ENCODE measurements around the gene VIT. TPM values are rescaled to one million over a fixed set of nuclear protein-coding genes. Genes with fewer than 3 reads are reported as not detected.

VIT gene
- total RNA-seq, 6 experiments from 2014 or later = 3.7 to 11.6 (median 9.7) TPM

- no peak for TF ChIP-seq CTCF (IDR thresholded peaks at IDR 0.05)
- H3K4me3 Mint-ChIP-seq = no peak overlapping the region
- H3K36me3 Mint-ChIP-seq (ENCODE audit: low read depth) = peaks cover 11% of the 10 kb centered on the region
- no peak overlapping the region for H3K27ac Mint-ChIP-seq
- peaks cover 11% of the 10 kb centered on the region; the same call in 1 of the 2 replicates for H3K4me1 Mint-ChIP-seq (ENCODE audit: low read depth)
- H3K27me3 Mint-ChIP-seq (ENCODE audit: insufficient read depth) = peaks cover 15% of the 10 kb centered on the region
- DNase-seq = no peak
- H3K9me3 Mint-ChIP-seq = peaks cover 6% of the 10 kb centered on the region
These were observed 72.6 kb downstream of the VIT start for GRCh38 chr2:36769106-36769505.

- TF ChIP-seq CTCF (IDR thresholded peaks at IDR 0.05) = peak; percentile 92
- Mint-ChIP-seq H3K27me3 (ENCODE audit: insufficient read depth) (peaks cover 12% of the 10 kb centered on the region), H3K36me3 (ENCODE audit: low read depth) (peaks cover 4% of the 10 kb centered on the region; the same call in 1 of the 2 replicates), H3K9me3 (no peaks in the 10 kb centered on the region), H3K27ac (no peak overlapping the region), H3K4me1 (ENCODE audit: low read depth) (peaks cover 11% of the 10 kb centered on the region; the same call in 1 of the 2 replicates), H3K4me3 (no peak overlapping the region)
- DNase-seq = peak; percentile 35
These were observed 74.2 kb downstream of the VIT start for GRCh38 chr2:36770542-36771287.

- H3K4me3 Mint-ChIP-seq = no peak overlapping the region
- peaks cover 11% of the 10 kb centered on the region; the same call in 1 of the 2 replicates for H3K4me1 Mint-ChIP-seq (ENCODE audit: low read depth)
These were observed 75.2 kb downstream of the VIT start for GRCh38 chr2:36771671-36772070.

GRCh38 chr2:36773947-36774346, 77.4 kb downstream of the VIT start:
- Mint-ChIP-seq H3K36me3 (ENCODE audit: low read depth) (no peaks in the 10 kb centered on the region), H3K9me3 (no peaks in the 10 kb centered on the region), H3K27me3 (ENCODE audit: insufficient read depth) (peaks cover 7% of the 10 kb centered on the region), H3K4me3 (no peak overlapping the region), H3K4me1 (ENCODE audit: low read depth) (peaks cover 11% of the 10 kb centered on the region; the same call in 1 of the 2 replicates), H3K27ac (no peak overlapping the region)
- TF ChIP-seq CTCF (IDR thresholded peaks at IDR 0.05) = no peak
- no peak for DNase-seq

More at GRCh38 chr2:36771671-36772070, 75.2 kb downstream of the VIT start:
- Mint-ChIP-seq H3K27me3 (ENCODE audit: insufficient read depth) (peaks cover 7% of the 10 kb centered on the region), H3K9me3 (no peaks in the 10 kb centered on the region), H3K36me3 (ENCODE audit: low read depth) (no peaks in the 10 kb centered on the region), H3K27ac (no peak overlapping the region)
- no peak for TF ChIP-seq CTCF (IDR thresholded peaks at IDR 0.05)
- no peak for DNase-seq

GRCh38 chr2:36775261-36775660, 78.8 kb downstream of the VIT start:
- Mint-ChIP-seq H3K36me3 (ENCODE audit: low read depth) (no peaks in the 10 kb centered on the region), H3K27ac (no peak overlapping the region), H3K4me3 (no peak overlapping the region), H3K27me3 (ENCODE audit: insufficient read depth) (peaks cover 10% of the 10 kb centered on the region), H3K9me3 (no peaks in the 10 kb centered on the region), H3K4me1 (ENCODE audit: low read depth) (peaks cover 16% of the 10 kb centered on the region)
- no peak for TF ChIP-seq CTCF (IDR thresholded peaks at IDR 0.05)
- no peak for DNase-seq

Measured in HFFc6 (cell line).